ENCODE data around the gene EMID1. TPM values are rescaled to one million over a fixed set of nuclear protein-coding genes. Genes with fewer than 3 reads are reported as not detected.

Gene EMID1
- polyA plus RNA-seq, 1 of the 3 experiments (the other 2 are of a cell fraction): 1.1 TPM

GRCh38 chr22:29213493-29213892 is 7.8 kb downstream of the EMID1 start:
- Histone ChIP-seq H3K4me1 (ENCODE audit: control insufficient read depth in 1 of 2, insufficient read depth in 2 of 2, low read depth in 1 of 2, low read length in 1 of 2) (no peaks in the 10 kb centered on the region; a peak in 1 of 4 replicates), H3K9me2 (no peaks in the 10 kb centered on the region), H3K27ac (ENCODE audit: low read depth in 2 of 2, low read length in 1 of 2) (no peak overlapping the region), H3F3A (replicated peaks; ENCODE audit: insufficient read depth) (no peaks in the 10 kb centered on the region), H3K4me2 (no peak overlapping the region), H3K36me3 (replicated peaks in 1 of 2; ENCODE audit: control insufficient read depth in 1 of 2, insufficient read depth in 2 of 2, low read length in 1 of 2) (no peaks in the 10 kb centered on the region), H2AFZ (ENCODE audit: low read depth) (no peak overlapping the region), H3K9me3 (no peaks in the 10 kb centered on the region), H3K9ac (no peak overlapping the region), H3K79me2 (ENCODE audit: insufficient read depth) (no peaks in the 10 kb centered on the region), H4K20me1 (ENCODE audit: insufficient read depth) (no peaks in the 10 kb centered on the region), H3K27me3 (ENCODE audit: insufficient read depth) (no peaks in the 10 kb centered on the region), H3K4me3 (ENCODE audit: low read depth in 2 of 2, low read length in 1 of 2) (no peak overlapping the region)
- POLR2A ChIA-PET: no interaction called here
- 64% methylated on average over 8 of the region's 9 CpGs for WGBS (ENCODE audit: low lambda C conversion rate)
- TF ChIP-seq RFX5 (IDR thresholded peaks at IDR 0.05; ENCODE audit: low read length) (no peak), YY1 (IDR thresholded peaks at IDR 0.05; ENCODE audit: low read depth) (no peak), FOXJ3 (CRISPR knock-in tag; IDR thresholded peaks at IDR 0.05) (no peak), PBX3 (IDR thresholded peaks at IDR 0.05) (no peak), MEF2A (IDR thresholded peaks at IDR 0.05; ENCODE audit: borderline replicate concordance, low read depth) (no peak), RAD21 (IDR thresholded peaks at IDR 0.05; ENCODE audit: low read length) (no peak), GATA2 (CRISPR knock-in tag; IDR thresholded peaks at IDR 0.05) (no peak), TEAD4 (IDR thresholded peaks at IDR 0.05; ENCODE audit: borderline replicate concordance, insufficient read depth) (no peak), POLR2AphosphoS5 (IDR thresholded peaks at IDR 0.05; ENCODE audit: low read depth, low read length) (no peak)
- CTCF ChIA-PET: interaction anchor here (2.5 kb wide), 1 partner anchor 32 kb away, joined by 9 read pairs; no protein-coding TSS in a partner anchor
- DNase-seq: peak; percentile 8

GRCh38 chr22:29214232-29214631 is 8.5 kb downstream of the EMID1 start:
- CTCF ChIA-PET: interaction anchor here (1.4 to 2.5 kb wide), 3 partner anchors 11 to 60 kb away, joined by 3 to 9 read pairs (median 4); no protein-coding TSS in a partner anchor
- DNase-seq: peak; percentile 13
- 78% methylated on average over 6 of the region's 6 CpGs for WGBS (ENCODE audit: low lambda C conversion rate)

More at GRCh38 chr22:29214232-29214631, 8.5 kb downstream of the EMID1 start:
- H3K4me3 ChIP-seq (ENCODE audit: low read depth in 2 of 2, low read length in 1 of 2): no peak overlapping the region
- H3K4me2 ChIP-seq: no peak overlapping the region
- no peaks in the 10 kb centered on the region for H3K79me2 ChIP-seq (ENCODE audit: insufficient read depth)
- no peaks in the 10 kb centered on the region; a peak in 1 of 4 replicates for H3K4me1 ChIP-seq (ENCODE audit: control insufficient read depth in 1 of 2, insufficient read depth in 2 of 2, low read depth in 1 of 2, low read length in 1 of 2)
- POLR2A ChIA-PET: no interaction called here
- no peaks in the 10 kb centered on the region for H4K20me1 ChIP-seq (ENCODE audit: insufficient read depth)
- no peak overlapping the region for H3K27ac ChIP-seq (ENCODE audit: low read depth in 2 of 2, low read length in 1 of 2)
- H3K9me3 ChIP-seq: no peaks in the 10 kb centered on the region
- H3K36me3 ChIP-seq (replicated peaks in 1 of 2; ENCODE audit: control insufficient read depth in 1 of 2, insufficient read depth in 2 of 2, low read length in 1 of 2): no peaks in the 10 kb centered on the region
- no peaks in the 10 kb centered on the region for H3K27me3 ChIP-seq (ENCODE audit: insufficient read depth)
- no peak overlapping the region for H3K9ac ChIP-seq
- TF ChIP-seq RCOR1 (IDR thresholded peaks at IDR 0.05; ENCODE audit: low read length) (no peak), PBX3 (IDR thresholded peaks at IDR 0.05) (no peak), USF1 (IDR thresholded peaks at IDR 0.05; ENCODE audit: borderline replicate concordance, low read depth) (no peak), TCF12 (IDR thresholded peaks at IDR 0.05) (no peak), IRF3 (IDR thresholded peaks at IDR 0.05; ENCODE audit: low read depth, low read length) (no peak), FOXM1 (IDR thresholded peaks at IDR 0.05; ENCODE audit: low read depth) (no peak), FOSL2 (IDR thresholded peaks at IDR 0.05; ENCODE audit: borderline replicate concordance, low read depth) (no peak)
- H3K9me2 ChIP-seq: no peaks in the 10 kb centered on the region
- no peak overlapping the region for H2AFZ ChIP-seq (ENCODE audit: low read depth)
- no peaks in the 10 kb centered on the region for H3F3A ChIP-seq (replicated peaks; ENCODE audit: insufficient read depth)
